Activated naive CD8-positive, alpha-beta T cell treated with anti-CD3 and anti-CD28 coated beads, Interleukin-2, amount 10 ng/mL, durations not matched to agents 7 days and 5 days (primary cell): ENCODE data around the gene NLRP5. TPM values are rescaled to one million over a fixed set of nuclear protein-coding genes. Genes with fewer than 3 reads are reported as not detected.

Source experiments
- ATAC-seq: fragments of 150-1000 bp; cut with Tn5 transposase; one replicate; pipeline ENCODE4 v1.10.0; 2021; ENCODE audit warnings: low read depth, moderate library complexity
- POLR2A ChIA-PET: fragments of 350-600 bp; sonication (Branson Sonifier 250); formaldehyde crosslinking; loops from one replicate; lab custom pipeline; 2021; ENCODE audit warnings: antibody characterized with exemption; lab: Charles Lee
- DNase-seq: peaks from one replicate; pipeline ENCODE4 v3.0.0; 2021
- H3K27ac Mint-ChIP-seq: one replicate; pipeline ENCODE4 v1.8.0; 2022; ENCODE audit warnings: mild to moderate bottlenecking, mixed read lengths
- H3K27me3 Mint-ChIP-seq: one replicate; pipeline ENCODE4 v1.8.0; 2022; ENCODE audit warnings: mild to moderate bottlenecking, moderate library complexity, mixed read lengths
- H3K36me3 Mint-ChIP-seq: one replicate; pipeline ENCODE4 v1.8.0; 2021; ENCODE audit warnings: mild to moderate bottlenecking, mixed read lengths
- H3K4me1 Mint-ChIP-seq: one replicate; pipeline ENCODE4 v1.8.0; 2021; ENCODE audit warnings: mixed read lengths
- H3K4me3 Mint-ChIP-seq: one replicate; pipeline ENCODE4 v1.8.0; 2022; ENCODE audit warnings: mild to moderate bottlenecking, moderate library complexity, mixed read lengths
- H3K9me3 Mint-ChIP-seq: one replicate; pipeline ENCODE4 v1.8.0; 2021; ENCODE audit warnings: mixed read lengths
- total RNA-seq, 2 experiments: library from RNA; stranded (reverse); gene quantifications; one replicate each; pipeline ENCODE4 v1.2.3, GENCODE V29; 2021

Gene NLRP5
- total RNA-seq, 2 experiments from 2014 or later = not detected

DNA sequence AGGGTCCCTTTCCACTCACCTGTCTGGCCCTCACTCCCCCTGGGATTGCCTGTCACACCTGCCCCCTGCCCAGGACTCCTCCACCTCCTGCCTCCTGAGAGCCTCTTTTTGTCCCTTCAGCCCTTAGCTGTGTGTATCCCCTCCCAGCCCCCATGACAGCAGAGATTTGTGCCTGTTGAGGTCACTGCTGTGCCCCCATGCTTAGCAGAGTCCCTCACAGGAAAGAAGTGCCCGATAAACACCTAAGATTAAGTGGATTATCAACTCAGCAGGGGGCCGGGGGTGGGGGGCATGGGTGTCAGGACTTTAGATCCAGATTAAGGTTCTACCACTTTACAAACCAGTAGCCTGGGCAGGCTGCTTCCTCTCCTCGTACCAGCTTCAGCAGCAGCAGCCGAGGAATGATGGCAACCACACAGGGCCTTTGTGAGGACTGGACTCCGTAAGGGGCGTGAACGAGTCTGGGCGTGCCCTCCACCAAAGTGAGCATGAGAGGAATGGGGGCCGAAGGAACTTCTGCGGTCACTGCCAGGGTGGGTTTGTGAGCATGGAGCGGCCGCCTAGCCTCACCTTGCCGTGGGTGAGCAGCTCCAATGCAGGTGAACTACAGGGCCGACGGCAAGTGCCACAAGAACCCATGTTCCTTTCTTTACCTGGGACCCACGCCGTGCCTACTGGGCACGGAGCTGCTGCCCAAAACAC is 98.4 kb downstream of the NLRP5 start:
- ATAC-seq (no peak), DNase-seq (no peak)
- Mint-ChIP-seq H3K27me3 (peaks cover 8% of the 10 kb centered on the region), H3K27ac (no peak overlapping the region), H3K36me3 (no peaks in the 10 kb centered on the region), H3K9me3 (no peaks in the 10 kb centered on the region), H3K4me1 (peaks cover 10% of the 10 kb centered on the region), H3K4me3 (no peak overlapping the region)
- POLR2A ChIA-PET = no interaction called here

- Mint-ChIP-seq H3K4me3 (no peak overlapping the region), H3K36me3 (no peaks in the 10 kb centered on the region), H3K27me3 (peaks cover 8% of the 10 kb centered on the region), H3K27ac (no peak overlapping the region), H3K4me1 (peaks cover 8% of the 10 kb centered on the region), H3K9me3 (no peaks in the 10 kb centered on the region)
- ATAC-seq (no peak), DNase-seq (no peak)
- POLR2A ChIA-PET = no interaction called here
These were observed 99.1 kb downstream of the NLRP5 start for GRCh38 chr19:56085571-56086275.

DNA sequence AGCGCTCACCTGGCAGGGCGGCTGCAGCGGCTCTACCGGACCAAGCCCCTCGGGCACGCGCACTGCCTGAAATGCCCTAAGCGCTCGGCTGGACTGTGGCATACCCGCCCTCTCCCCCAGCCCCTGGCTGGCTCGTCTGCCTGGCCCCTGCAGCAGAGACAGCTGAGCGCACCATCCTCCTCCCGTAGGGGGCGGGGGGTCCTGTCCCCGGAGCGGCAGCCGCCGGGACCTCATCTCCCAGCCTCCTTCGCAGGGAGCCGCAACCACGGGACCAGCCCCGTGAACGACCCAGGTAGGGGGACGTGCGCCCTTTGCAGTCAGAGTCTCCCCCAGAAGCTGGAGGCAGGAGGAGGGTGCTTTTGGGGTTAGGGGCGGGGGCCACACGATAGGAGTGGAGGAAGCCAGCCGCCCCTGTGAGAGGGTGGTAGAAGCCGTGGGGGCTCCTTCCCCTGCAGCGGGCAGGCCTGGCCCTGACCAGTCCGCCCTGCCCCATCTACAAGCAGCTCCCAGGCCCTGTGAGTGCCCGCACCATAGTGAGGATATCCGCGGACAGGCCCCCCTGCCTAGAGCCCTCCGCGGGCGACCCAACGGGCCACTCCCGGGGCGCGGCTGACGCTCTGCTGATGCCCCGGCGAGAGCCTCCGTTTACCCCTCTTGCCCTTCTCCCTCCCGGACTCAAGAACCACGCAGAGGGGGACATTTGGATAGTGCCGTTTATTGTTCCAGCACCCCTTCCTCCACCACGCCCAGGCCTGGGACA is 100.3 kb downstream of the NLRP5 start:
- ATAC-seq (no peak), DNase-seq (no peak)
- no peak overlapping the region for H3K4me3 Mint-ChIP-seq
- POLR2A ChIA-PET = no interaction called here
- H3K4me1 Mint-ChIP-seq = no peaks in the 10 kb centered on the region
- H3K27me3 Mint-ChIP-seq = no peaks in the 10 kb centered on the region
- H3K9me3 Mint-ChIP-seq = no peaks in the 10 kb centered on the region
- H3K36me3 Mint-ChIP-seq = no peaks in the 10 kb centered on the region
- H3K27ac Mint-ChIP-seq = no peak overlapping the region

- Mint-ChIP-seq H3K4me3 (no peak overlapping the region), H3K9me3 (peaks cover 4% of the 10 kb centered on the region), H3K36me3 (peaks cover 6% of the 10 kb centered on the region), H3K4me1 (no peaks in the 10 kb centered on the region), H3K27me3 (no peaks in the 10 kb centered on the region), H3K27ac (no peak overlapping the region)
- ATAC-seq (no peak), DNase-seq (no peak)
- POLR2A ChIA-PET = no interaction called here
These were observed 101.3 kb downstream of the NLRP5 start for GRCh38 chr19:56087647-56088496.

GRCh38 chr19:56088497-56089215 is 102.1 kb downstream of the NLRP5 start:
- POLR2A ChIA-PET = no interaction called here
- Mint-ChIP-seq H3K36me3 (peaks cover 14% of the 10 kb centered on the region), H3K4me3 (no peak overlapping the region), H3K9me3 (peaks cover 6% of the 10 kb centered on the region), H3K4me1 (no peaks in the 10 kb centered on the region), H3K27ac (no peak overlapping the region), H3K27me3 (no peaks in the 10 kb centered on the region)
- DNase-seq = no peak
- ATAC-seq = no peak

DNA sequence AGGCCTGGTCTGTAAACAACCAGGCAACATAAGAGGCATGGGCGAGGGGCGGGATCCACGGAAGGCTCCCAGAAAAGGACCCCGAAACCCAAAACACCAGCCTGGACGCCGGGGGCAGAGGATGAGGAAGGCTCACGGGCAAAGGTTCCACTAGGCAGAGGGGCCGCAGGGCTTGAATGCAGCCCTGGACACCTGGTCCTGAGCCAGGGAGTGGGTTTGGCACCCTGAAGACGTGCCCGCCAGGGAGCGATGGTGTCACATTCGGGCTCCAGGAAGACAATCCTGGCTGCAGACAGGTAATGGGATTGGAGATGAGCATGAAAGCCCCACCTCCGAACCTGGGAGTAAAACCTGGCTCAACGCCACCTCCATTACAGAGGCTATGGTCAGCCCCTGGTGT is 102.8 kb downstream of the NLRP5 start:
- Mint-ChIP-seq H3K27me3 (no peaks in the 10 kb centered on the region), H3K4me3 (no peak overlapping the region), H3K4me1 (no peaks in the 10 kb centered on the region), H3K9me3 (peaks cover 6% of the 10 kb centered on the region), H3K36me3 (peaks cover 18% of the 10 kb centered on the region), H3K27ac (no peak overlapping the region)
- no peak for DNase-seq
- POLR2A ChIA-PET = interaction anchor here (1.1 kb wide), 1 partner anchor 8 kb away, joined by 3 read pairs; no protein-coding TSS in a partner anchor
- ATAC-seq = no peak

DNA sequence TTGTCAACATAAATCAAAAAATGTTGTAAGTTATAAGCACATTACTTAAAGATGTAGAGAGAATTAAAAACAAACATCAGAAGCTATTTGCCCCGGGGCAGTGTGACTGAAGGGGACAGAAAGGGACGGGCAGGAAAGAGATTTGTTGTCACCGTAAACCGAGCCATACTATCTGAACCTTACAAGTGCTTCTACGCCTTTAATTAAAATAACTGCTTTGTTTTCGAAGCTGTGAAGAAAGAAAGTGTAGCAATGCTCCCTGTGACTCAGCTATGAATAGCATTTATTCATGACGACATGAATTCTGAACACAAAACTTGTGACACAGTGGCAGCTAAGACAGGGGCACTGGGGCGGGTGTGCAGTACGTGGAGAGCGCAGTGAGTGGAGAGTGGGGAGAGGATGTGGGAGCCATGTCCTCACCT is 104.5 kb downstream of the NLRP5 start:
- Mint-ChIP-seq H3K4me1 (no peaks in the 10 kb centered on the region), H3K9me3 (peaks cover 6% of the 10 kb centered on the region), H3K4me3 (no peak overlapping the region), H3K27me3 (no peaks in the 10 kb centered on the region), H3K27ac (no peak overlapping the region), H3K36me3 (peaks cover 30% of the 10 kb centered on the region)
- POLR2A ChIA-PET = no interaction called here
- ATAC-seq (no peak), DNase-seq (no peak)

- H3K4me3 Mint-ChIP-seq = no peak overlapping the region
- peaks cover 6% of the 10 kb centered on the region for H3K9me3 Mint-ChIP-seq
- H3K27me3 Mint-ChIP-seq = no peaks in the 10 kb centered on the region
- POLR2A ChIA-PET = no interaction called here
- DNase-seq (no peak), ATAC-seq (no peak)
- peaks cover 30% of the 10 kb centered on the region for H3K36me3 Mint-ChIP-seq
- no peak overlapping the region for H3K27ac Mint-ChIP-seq
- no peaks in the 10 kb centered on the region for H3K4me1 Mint-ChIP-seq
These were observed 105.4 kb downstream of the NLRP5 start for GRCh38 chr19:56091751-56092546.

- ATAC-seq (no peak), DNase-seq (no peak)
- peak overlapping the region; percentile 32 for H3K27ac Mint-ChIP-seq
- no peaks in the 10 kb centered on the region for H3K27me3 Mint-ChIP-seq
- peaks cover 30% of the 10 kb centered on the region for H3K36me3 Mint-ChIP-seq
- no peak overlapping the region for H3K4me3 Mint-ChIP-seq
- POLR2A ChIA-PET = no interaction called here
- H3K9me3 Mint-ChIP-seq = peaks cover 6% of the 10 kb centered on the region
- no peaks in the 10 kb centered on the region for H3K4me1 Mint-ChIP-seq
These were observed 106.4 kb downstream of the NLRP5 start for GRCh38 chr19:56092685-56093631.

GRCh38 chr19:56094449-56094848 is 107.9 kb downstream of the NLRP5 start:
- Mint-ChIP-seq H3K4me3 (no peak overlapping the region), H3K36me3 (peaks cover 30% of the 10 kb centered on the region), H3K4me1 (no peaks in the 10 kb centered on the region), H3K27ac (no peak overlapping the region), H3K9me3 (peaks cover 6% of the 10 kb centered on the region), H3K27me3 (no peaks in the 10 kb centered on the region)
- ATAC-seq = no peak
- DNase-seq = no peak
- POLR2A ChIA-PET = no interaction called here

- Mint-ChIP-seq H3K4me3 (no peak overlapping the region), H3K27ac (no peak overlapping the region), H3K36me3 (peaks cover 30% of the 10 kb centered on the region), H3K27me3 (no peaks in the 10 kb centered on the region), H3K4me1 (no peaks in the 10 kb centered on the region), H3K9me3 (peaks cover 6% of the 10 kb centered on the region)
- no peak for ATAC-seq
- no peak for DNase-seq
- POLR2A ChIA-PET = no interaction called here
These were observed 110.1 kb downstream of the NLRP5 start for GRCh38 chr19:56096665-56097064.
